Endothelial cell of umbilical vein (primary cell): ENCODE results near the gene C1QTNF2. TPM values are rescaled to one million over a fixed set of nuclear protein-coding genes. Genes with fewer than 3 reads are reported as not detected.

Source experiments
- BruUV-seq: library from RNA; stranded (reverse); fragments of 400-500 nt; replicated peaks from 2 replicates; lab custom pipeline; 2021; lab: Mats Ljungman, UMichigan
- CTCF ChIA-PET: fragments of 300-600, 350-600 bp; sonication (Branson Sonifier 250); formaldehyde crosslinking; loops from one replicate; lab custom pipeline; 2021; ENCODE audit warnings: antibody characterized with exemption, inconsistent platforms; lab: Charles Lee
- POLR2A ChIA-PET: fragments of 300-600, 350-600 bp; sonication (Branson Sonifier 250); formaldehyde crosslinking; loops from one replicate; lab custom pipeline; 2021; ENCODE audit warnings: antibody characterized with exemption, inconsistent platforms; lab: Charles Lee
- DNase-seq: peaks from one replicate; pipeline ENCODE4 v3.0.0-alpha.2; 2011; ENCODE audit warnings: low read depth, low spot score
- FAIRE-seq: peaks from 2 replicates; lab custom pipeline; 2011; peaks lifted over from hg19 to GRCh38; lab: Jason Lieb, UNC
- H2AFZ ChIP-seq: 2 replicates; pipeline ENCODE4 v1.6.0; 2012; ENCODE audit warnings: low read depth, low read length, control low read depth, inconsistent platforms
- H3K27ac ChIP-seq: 2 replicates; pipeline ENCODE4 v1.5.1; 2011; ENCODE audit warnings: low read depth, mild to moderate bottlenecking, control low read depth, low read length, moderate library complexity; ENCODE audit not compliant: insufficient read depth
- H3K27me3 ChIP-seq, 2 experiments: 2 replicates each; pipeline versions ENCODE4 v1.6.0 to v1.6.1; 2011; ENCODE audit warnings: low read length in 2 of 2, mixed read lengths in 1 of 2; ENCODE audit not compliant: control insufficient read depth in 2 of 2, insufficient read depth in 2 of 2
- H3K36me3 ChIP-seq, 2 experiments: 2 replicates in 1 of 2; 3 replicates in 1 of 2; pipeline ENCODE4 v1.5.1; 2011; ENCODE audit warnings: low read length in 2 of 2, mild to moderate bottlenecking in 1 of 2, moderate library complexity in 1 of 2; ENCODE audit not compliant: control insufficient read depth in 2 of 2, insufficient read depth in 2 of 2; ENCODE audit errors: extremely low read depth in 1 of 2
- H3K4me1 ChIP-seq: 3 replicates; pipeline ENCODE4 v1.5.1; 2011; ENCODE audit warnings: mild to moderate bottlenecking, low read length; ENCODE audit not compliant: control insufficient read depth, insufficient read depth; ENCODE audit errors: extremely low read depth
- H3K4me2 ChIP-seq: 2 replicates; pipeline ENCODE4 v1.6.1; 2011; ENCODE audit warnings: low read length, control low read depth, mixed read lengths; ENCODE audit not compliant: insufficient read depth
- H3K4me3 ChIP-seq, 3 experiments: fragments of 200-600 bp in 1 of 3; sonication (generic), shearing (Covaris generic) in 1 of 3; replicated peaks in 1 of 3; 2 replicates each; pipeline ENCODE4 v1.5.1; 2011 to 2016; ENCODE audit warnings: control low read depth in 3 of 3, low read length in 3 of 3, mild to moderate bottlenecking in 2 of 3, inconsistent platforms in 1 of 3, low read depth in 1 of 3, moderate library complexity in 1 of 3; ENCODE audit not compliant: insufficient read depth in 1 of 3
- H3K79me2 ChIP-seq: 2 replicates; pipeline ENCODE4 v1.6.0; 2012; ENCODE audit warnings: low read length, inconsistent platforms; ENCODE audit not compliant: control insufficient read depth, insufficient read depth
- H3K9ac ChIP-seq: replicated peaks from 2 replicates; pipeline ENCODE3; 2011; ENCODE audit warnings: low read length, control low read depth; ENCODE audit not compliant: insufficient read depth; ENCODE audit errors: extremely low read depth
- H3K9me1 ChIP-seq: replicated peaks from 3 replicates; pipeline ENCODE4 v1.6.0; 2011; ENCODE audit warnings: mild to moderate bottlenecking, low read length; ENCODE audit not compliant: control insufficient read depth, insufficient read depth; ENCODE audit errors: extremely low read depth
- H3K9me3 ChIP-seq: replicated peaks from 2 replicates; pipeline ENCODE4 v1.5.1; 2012; ENCODE audit warnings: low read length, inconsistent platforms; ENCODE audit not compliant: control insufficient read depth, insufficient read depth
- H4K20me1 ChIP-seq: replicated peaks from 2 replicates; pipeline ENCODE3; 2011; ENCODE audit warnings: mild to moderate bottlenecking, low read length; ENCODE audit not compliant: control insufficient read depth, insufficient read depth; ENCODE audit errors: extremely low read depth
- EZH2 ChIP-seq: IDR thresholded peaks from 2 replicates; pipeline ENCODE4 v1.6.1; 2012; ENCODE audit warnings: borderline replicate concordance, low read depth, mild to moderate bottlenecking, moderate library complexity, low read length, inconsistent platforms; ENCODE audit not compliant: severe bottlenecking
- FOS ChIP-seq: IDR thresholded peaks from 2 replicates; pipeline ENCODE4 v1.6.1; 2011; ENCODE audit warnings: mild to moderate bottlenecking, low read length, moderate library complexity, borderline replicate concordance; ENCODE audit not compliant: insufficient read depth
- GATA2 ChIP-seq: IDR thresholded peaks from 2 replicates; pipeline ENCODE4 v1.7.0; 2011; ENCODE audit warnings: low read depth, mild to moderate bottlenecking, moderate library complexity, mixed read lengths, low read length; ENCODE audit not compliant: insufficient read length, insufficient read depth
- JUN ChIP-seq: IDR thresholded peaks from 2 replicates; pipeline ENCODE4 v1.6.1; 2011; ENCODE audit warnings: borderline replicate concordance, low read depth; ENCODE audit not compliant: insufficient read length, insufficient read depth
- MYC ChIP-seq: IDR thresholded peaks from one replicate; pipeline ENCODE4 v1.6.1; 2011; ENCODE audit warnings: mild to moderate bottlenecking, low read depth, low read length
- POLR2A ChIP-seq: IDR thresholded peaks from 2 replicates; pipeline ENCODE4 v1.6.1; 2012; ENCODE audit warnings: low read depth, mild to moderate bottlenecking, control low read depth, low read length
- POLR2AphosphoS5 ChIP-seq: IDR thresholded peaks from 2 replicates; pipeline ENCODE4 v1.6.1; 2012; ENCODE audit warnings: low read depth, mild to moderate bottlenecking, control low read depth, low read length, moderate library complexity; ENCODE audit not compliant: insufficient read depth
- dilution Hi-C: fragments of 300-500 bp; cut with MboI; formaldehyde crosslinking; loops from one replicate; pipeline ENCODE4 v1.15.0; 2019; ENCODE audit warnings: low sequenced_read_pairs; ENCODE audit not compliant: extremely low pct_ligation_motif_present
- intact Hi-C: fragments of 100-400 bp; cut with micrococcal nuclease; formaldehyde crosslinking; loops from one replicate; pipeline ENCODE4 v1.10.0; 2022
- polyA plus RNA-seq, 4 experiments: library from polyadenylated mRNA; depleted of rRNA in 3 of 4; stranded (reverse) in 3 of 4; unstranded in 1 of 4; fragments of >200 nt; gene quantifications; 2 replicates each; pipeline versions ENCODE4 v1.2.1 to v1.2.3, GENCODE V29; 2011 to 2012; ENCODE audit warnings: missing spikeins in 1 of 4
- total RNA-seq: library from RNA; stranded (reverse); gene quantifications from 2 replicates; pipeline ENCODE4 v1.2.3, GENCODE V29; 2021
- TF ChIP-seq, protein P1 (sequence below), 2 donors: IDR thresholded peaks; 1 replicate in 1 of 2; 2 replicates in 1 of 2; pipeline ENCODE4 v1.5.1; 2011; ENCODE audit warnings: low read length in 2 of 2, mild to moderate bottlenecking in 2 of 2, moderate library complexity in 2 of 2, control low read depth in 1 of 2, inconsistent platforms in 1 of 2, low read depth in 1 of 2; ENCODE audit not compliant: insufficient read depth in 1 of 2; ENCODE audit errors: extremely low read depth in 1 of 2
- TF ChIP-seq, protein P2 (sequence below): IDR thresholded peaks from 2 replicates; pipeline ENCODE4 v1.6.1; 2011; ENCODE audit not compliant: insufficient read depth, insufficient read length

The C1QTNF2 gene
- total and polyA plus RNA-seq, 2 donors (not counting 3 experiments of a cell fraction or from before 2014, with no cell fraction given) = 0.52 to 0.53 TPM

DNA sequence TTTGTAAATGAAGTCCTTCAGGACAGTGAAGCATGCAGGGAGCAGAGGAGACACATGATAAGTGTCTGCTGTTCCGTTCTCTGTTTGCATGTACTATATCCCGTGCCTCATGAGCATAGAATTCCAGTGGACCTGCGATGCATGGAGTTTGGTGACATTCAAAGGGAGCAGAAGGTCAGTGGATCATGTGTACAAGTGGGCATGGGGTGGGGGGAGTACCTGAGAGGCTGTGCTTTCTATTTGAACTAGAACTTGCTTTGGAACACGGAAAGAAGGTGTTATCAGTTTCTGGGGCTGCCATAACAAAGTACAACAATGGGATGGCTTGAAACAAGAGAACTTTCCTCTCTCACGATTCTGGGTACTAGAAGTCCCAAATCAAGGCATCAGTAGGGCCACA, 53.0 kb downstream of the C1QTNF2 start:
- Histone ChIP-seq H3K9ac (no peak overlapping the region), H3K9me1 (no peaks in the 10 kb centered on the region), H2AFZ (no peak overlapping the region), H3K27ac (no peak overlapping the region), H3K4me3 (no peak overlapping the region), H3K9me3 (no peaks in the 10 kb centered on the region), H3K27me3 (no peaks in the 10 kb centered on the region), H4K20me1 (no peaks in the 10 kb centered on the region), H3K36me3 (no peaks in the 10 kb centered on the region), H3K4me2 (no peak overlapping the region), H3K4me1 (peaks cover 24% of the 10 kb centered on the region), H3K79me2 (no peaks in the 10 kb centered on the region)
- CTCF ChIA-PET = no interaction called here
- DNase-seq = no peak
- dilution Hi-C loops (no loop called here), intact Hi-C loops (loop anchor here (2.0 kb wide), 2 partner anchors 57 to 199 kb away; partner anchors contain the start of gene PWWP2A)
- no peak for FAIRE-seq
- no peak for TF ChIP-seq EZH2
- TF ChIP-seq, protein P1, sequence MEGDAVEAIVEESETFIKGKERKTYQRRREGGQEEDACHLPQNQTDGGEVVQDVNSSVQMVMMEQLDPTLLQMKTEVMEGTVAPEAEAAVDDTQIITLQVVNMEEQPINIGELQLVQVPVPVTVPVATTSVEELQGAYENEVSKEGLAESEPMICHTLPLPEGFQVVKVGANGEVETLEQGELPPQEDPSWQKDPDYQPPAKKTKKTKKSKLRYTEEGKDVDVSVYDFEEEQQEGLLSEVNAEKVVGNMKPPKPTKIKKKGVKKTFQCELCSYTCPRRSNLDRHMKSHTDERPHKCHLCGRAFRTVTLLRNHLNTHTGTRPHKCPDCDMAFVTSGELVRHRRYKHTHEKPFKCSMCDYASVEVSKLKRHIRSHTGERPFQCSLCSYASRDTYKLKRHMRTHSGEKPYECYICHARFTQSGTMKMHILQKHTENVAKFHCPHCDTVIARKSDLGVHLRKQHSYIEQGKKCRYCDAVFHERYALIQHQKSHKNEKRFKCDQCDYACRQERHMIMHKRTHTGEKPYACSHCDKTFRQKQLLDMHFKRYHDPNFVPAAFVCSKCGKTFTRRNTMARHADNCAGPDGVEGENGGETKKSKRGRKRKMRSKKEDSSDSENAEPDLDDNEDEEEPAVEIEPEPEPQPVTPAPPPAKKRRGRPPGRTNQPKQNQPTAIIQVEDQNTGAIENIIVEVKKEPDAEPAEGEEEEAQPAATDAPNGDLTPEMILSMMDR (IDR thresholded peaks at IDR 0.05; ENCODE audit: extremely low read depth in 1 of 2, insufficient read depth in 1 of 2, low read depth in 1 of 2, low read length in 2 of 2) = no peak
- no peak for TF ChIP-seq JUN
- no peak for TF ChIP-seq POLR2A
- no peak for TF ChIP-seq FOS
- TF ChIP-seq GATA2 = no peak
- TF ChIP-seq, protein P2, sequence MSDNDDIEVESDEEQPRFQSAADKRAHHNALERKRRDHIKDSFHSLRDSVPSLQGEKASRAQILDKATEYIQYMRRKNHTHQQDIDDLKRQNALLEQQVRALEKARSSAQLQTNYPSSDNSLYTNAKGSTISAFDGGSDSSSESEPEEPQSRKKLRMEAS = no peak
- no peak for TF ChIP-seq MYC
- no peak for TF ChIP-seq POLR2AphosphoS5
- POLR2A ChIA-PET = no interaction called here
- no TSS peak for BruUV-seq
